GM12878 (cell line): ENCODE data around the gene OR52K2. TPM values are rescaled to one million over a fixed set of nuclear protein-coding genes. Genes with fewer than 3 reads are reported as not detected.

Source experiments
- ATAC-seq: fragments of 200-7000 bp; cut with Tn5 transposase; 3 replicates; pipeline ENCODE4 v1.9.1; 2020; ENCODE audit warnings: mild to moderate bottlenecking, moderate library complexity
- BruUV-seq: library from RNA; stranded (reverse); fragments of 400-500 nt; replicated peaks from 2 replicates; lab custom pipeline; 2021; lab: Mats Ljungman, UMichigan
- CTCF ChIA-PET: fragments of 300-600 bp; sonication (Branson Sonifier 250); formaldehyde crosslinking; extraction: SDS; loops from one replicate; lab custom pipeline; 2021; ENCODE audit warnings: inconsistent platforms; lab: Yijun Ruan, JAX
- POLR2A ChIA-PET: fragments of 350-600 bp; formaldehyde crosslinking; extraction: SDS; loops from one replicate; lab custom pipeline; 2021; ENCODE audit warnings: inconsistent platforms; lab: Charles Lee
- RAD21 ChIA-PET: fragments of 300-600 bp; sonication (Branson Sonifier 250); formaldehyde crosslinking; loops from one replicate; lab custom pipeline; 2023; ENCODE audit warnings: antibody characterized with exemption; ENCODE audit not compliant: unreplicated experiment; lab: Charles Lee
- SMC1A ChIA-PET: fragments of 300-600 bp; sonication (Branson Sonifier 250); formaldehyde crosslinking; loops from one replicate; lab custom pipeline; 2023; ENCODE audit not compliant: unreplicated experiment, uncharacterized antibody; lab: Charles Lee
- DNase-seq: peaks from one replicate; pipeline ENCODE4 v3.0.0-alpha.2; 2011; ENCODE audit warnings: low read depth, low spot score
- FAIRE-seq: peaks from 3 replicates; lab custom pipeline; 2011; peaks lifted over from hg19 to GRCh38; lab: Jason Lieb, UNC
- H2AFZ ChIP-seq: 2 replicates; pipeline ENCODE4 v1.6.0; 2011; ENCODE audit warnings: low read depth, low read length, control low read depth; ENCODE audit not compliant: control insufficient read depth
- H3K27ac ChIP-seq: 2 replicates; pipeline ENCODE4 v1.5.1; 2011; ENCODE audit warnings: control low read depth; ENCODE audit not compliant: control insufficient read depth, insufficient read depth
- H3K27me3 ChIP-seq, 2 experiments: replicated peaks in 1 of 2; 2 replicates each; pipeline versions ENCODE4 v1.6.0 to v1.6.1; 2011; ENCODE audit warnings: low read length in 1 of 2; ENCODE audit not compliant: control insufficient read depth in 2 of 2, insufficient read depth in 2 of 2
- H3K36me3 ChIP-seq, 2 experiments: 2 replicates each; pipeline ENCODE4 v1.5.1; 2011; ENCODE audit warnings: low read length in 1 of 2; ENCODE audit not compliant: control insufficient read depth in 2 of 2, insufficient read depth in 2 of 2
- H3K4me1 ChIP-seq: 2 replicates; pipeline ENCODE4 v1.6.1; 2011; ENCODE audit warnings: mild to moderate bottlenecking, low read length, moderate library complexity, mixed read lengths; ENCODE audit not compliant: control insufficient read depth, insufficient read depth
- H3K4me2 ChIP-seq: 2 replicates; pipeline ENCODE4 v1.6.0; 2011; ENCODE audit warnings: control low read depth; ENCODE audit not compliant: control insufficient read depth, insufficient read depth
- H3K4me3 ChIP-seq: fragments of 200-600 bp; sonication (generic); 2 replicates; pipeline ENCODE4 v1.5.1; 2016
- H3K79me2 ChIP-seq: 2 replicates; pipeline ENCODE4 v1.6.0; 2011; ENCODE audit warnings: low read length; ENCODE audit not compliant: control insufficient read depth, insufficient read depth
- H3K9ac ChIP-seq: 2 replicates; pipeline ENCODE4 v1.8.0; 2011; ENCODE audit warnings: low read length, control low read depth, mixed read lengths; ENCODE audit not compliant: control insufficient read depth, insufficient read depth
- H3K9me3 ChIP-seq: replicated peaks from 3 replicates; pipeline ENCODE4 v1.5.1; 2011; ENCODE audit warnings: mild to moderate bottlenecking, low read length; ENCODE audit not compliant: control insufficient read depth, insufficient read depth
- H4K20me1 ChIP-seq: 2 replicates; pipeline ENCODE4 v1.6.0; 2011; ENCODE audit not compliant: control insufficient read depth, insufficient read depth
- MXI1 ChIP-seq: fragments of 150-350 bp; IDR thresholded peaks from 2 replicates; pipeline ENCODE4 v1.6.1; 2011; ENCODE audit warnings: low read depth, mild to moderate bottlenecking, inconsistent platforms, low read length, improper control_type of control experiment
- SREBF2 ChIP-seq: IDR thresholded peaks from 2 replicates; pipeline ENCODE4 v1.6.1; 2012; ENCODE audit warnings: mild to moderate bottlenecking, low read length
- in situ Hi-C: fragments of 300-500 bp; cut with MboI; formaldehyde crosslinking; loops from 9 replicates; pipeline ENCODE4 v1.14.3; 2018; ENCODE audit warnings: mixed read lengths
- intact Hi-C: fragments of 100-400 bp; cut with micrococcal nuclease; formaldehyde crosslinking; loops from one replicate; pipeline ENCODE4 v1.14.2; 2022; ENCODE audit not compliant: unreplicated experiment
- polyA plus RNA-seq, 11 experiments: library from polyadenylated mRNA; depleted of rRNA in 4 of 11; unstranded in 6 of 11; stranded (reverse) in 5 of 11; fragments of >200 nt; fragmentation: Nextera tagmentation in 4 of 11; fragmentation: Illumina TruSeq in 1 of 11; extraction: Ambion mirVana in 4 of 11; extraction: Trizol in 1 of 11; gene quantifications; 1 replicate in 1 of 11; 2 replicates in 10 of 11; pipeline versions ENCODE4 v1.2.1 to v1.2.3, GENCODE V29; 2011 to 2016; ENCODE audit warnings: inconsistent platforms in 2 of 11, missing spikeins in 2 of 11, low read depth in 1 of 11
- total RNA-seq, 4 experiments: library from RNA; depleted of rRNA in 3 of 4; stranded (reverse); fragments of >200 nt in 3 of 4; fragmentation: Illumina TruSeq in 1 of 4; extraction: Trizol in 1 of 4; gene quantifications; 2 replicates each; pipeline versions ENCODE4 v1.2.1 to v1.2.3, GENCODE V29; 2013 to 2021
- TF ChIP-seq, protein P1 (sequence below): fragments of 450-650 bp; IDR thresholded peaks from 2 replicates; pipeline ENCODE4 v1.6.1; 2016; ENCODE audit warnings: mild to moderate bottlenecking, moderate library complexity, borderline replicate concordance

The OR52K2 gene
- total and polyA plus RNA-seq, 10 of the 15 experiments (the other 5 are each of a cell fraction or from before 2014, with no cell fraction given), result not detected

- TF ChIP-seq, protein P1, sequence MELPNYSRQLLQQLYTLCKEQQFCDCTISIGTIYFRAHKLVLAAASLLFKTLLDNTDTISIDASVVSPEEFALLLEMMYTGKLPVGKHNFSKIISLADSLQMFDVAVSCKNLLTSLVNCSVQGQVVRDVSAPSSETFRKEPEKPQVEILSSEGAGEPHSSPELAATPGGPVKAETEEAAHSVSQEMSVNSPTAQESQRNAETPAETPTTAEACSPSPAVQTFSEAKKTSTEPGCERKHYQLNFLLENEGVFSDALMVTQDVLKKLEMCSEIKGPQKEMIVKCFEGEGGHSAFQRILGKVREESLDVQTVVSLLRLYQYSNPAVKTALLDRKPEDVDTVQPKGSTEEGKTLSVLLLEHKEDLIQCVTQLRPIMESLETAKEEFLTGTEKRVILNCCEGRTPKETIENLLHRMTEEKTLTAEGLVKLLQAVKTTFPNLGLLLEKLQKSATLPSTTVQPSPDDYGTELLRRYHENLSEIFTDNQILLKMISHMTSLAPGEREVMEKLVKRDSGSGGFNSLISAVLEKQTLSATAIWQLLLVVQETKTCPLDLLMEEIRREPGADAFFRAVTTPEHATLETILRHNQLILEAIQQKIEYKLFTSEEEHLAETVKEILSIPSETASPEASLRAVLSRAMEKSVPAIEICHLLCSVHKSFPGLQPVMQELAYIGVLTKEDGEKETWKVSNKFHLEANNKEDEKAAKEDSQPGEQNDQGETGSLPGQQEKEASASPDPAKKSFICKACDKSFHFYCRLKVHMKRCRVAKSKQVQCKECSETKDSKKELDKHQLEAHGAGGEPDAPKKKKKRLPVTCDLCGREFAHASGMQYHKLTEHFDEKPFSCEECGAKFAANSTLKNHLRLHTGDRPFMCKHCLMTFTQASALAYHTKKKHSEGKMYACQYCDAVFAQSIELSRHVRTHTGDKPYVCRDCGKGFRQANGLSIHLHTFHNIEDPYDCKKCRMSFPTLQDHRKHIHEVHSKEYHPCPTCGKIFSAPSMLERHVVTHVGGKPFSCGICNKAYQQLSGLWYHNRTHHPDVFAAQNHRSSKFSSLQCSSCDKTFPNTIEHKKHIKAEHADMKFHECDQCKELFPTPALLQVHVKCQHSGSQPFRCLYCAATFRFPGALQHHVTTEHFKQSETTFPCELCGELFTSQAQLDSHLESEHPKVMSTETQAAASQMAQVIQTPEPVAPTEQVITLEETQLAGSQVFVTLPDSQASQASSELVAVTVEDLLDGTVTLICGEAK, result no peak
Measured at GRCh38 chr11:4453118-4453517, 4.0 kb downstream of the OR52K2 start (continued).

DNA sequence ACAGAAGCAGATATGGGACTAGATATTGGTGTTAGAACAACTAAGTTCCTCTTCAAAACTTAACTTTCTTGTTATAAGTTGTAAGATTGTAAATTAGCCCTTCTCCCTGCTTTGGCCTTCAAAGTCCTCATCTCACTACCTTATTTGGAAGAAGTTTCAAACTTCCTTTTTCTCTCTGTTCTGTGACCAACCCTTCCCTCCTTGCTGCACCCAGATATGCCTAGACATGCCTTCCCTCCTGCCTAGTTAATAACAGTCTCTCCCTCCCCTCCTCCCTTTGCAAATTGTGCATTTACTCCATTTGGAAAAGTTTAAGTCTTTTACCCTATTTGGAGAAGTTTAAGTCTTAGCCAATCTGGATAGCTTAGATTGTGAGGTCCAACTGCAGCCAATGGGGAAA, 4.9 kb downstream of the OR52K2 start:
- ChIA-PET CTCF (interaction anchor here (1.1 kb wide), 1 partner anchor 10 kb away, joined by 3 read pairs; no protein-coding TSS in a partner anchor), RAD21 (no interaction called here), POLR2A (no interaction called here), SMC1A (no interaction called here)
- FAIRE-seq, result no peak
- no peak for ATAC-seq
- no peaks in the 10 kb centered on the region; a peak in 1 of 4 replicates for H3K27me3 ChIP-seq
- no peak overlapping the region for H3K9ac ChIP-seq
- H4K20me1 ChIP-seq, result no peaks in the 10 kb centered on the region
- intact Hi-C loops (no loop called here), in situ Hi-C loops (no loop called here)
- no peaks in the 10 kb centered on the region for H3K4me1 ChIP-seq
- no peak overlapping the region for H3K27ac ChIP-seq
- H3K36me3 ChIP-seq, result no peaks in the 10 kb centered on the region
- no peak for DNase-seq
- H3K79me2 ChIP-seq, result no peaks in the 10 kb centered on the region
- no peak for TF ChIP-seq MXI1
- no peak for TF ChIP-seq SREBF2
- H2AFZ ChIP-seq, result no peak overlapping the region
- peaks cover 7% of the 10 kb centered on the region; the same call in 2 of the 3 replicates for H3K9me3 ChIP-seq
- no peak overlapping the region for H3K4me2 ChIP-seq
- BruUV-seq, result no TSS peak
- H3K4me3 ChIP-seq, result no peak overlapping the region
